Endothelial cell of umbilical vein (primary cell): ENCODE data around the gene TRAIP. TPM values are rescaled to one million over a fixed set of nuclear protein-coding genes. Genes with fewer than 3 reads are reported as not detected.

Source experiments
- BruUV-seq: library from RNA; stranded (reverse); fragments of 400-500 nt; replicated peaks from 2 replicates; lab custom pipeline; 2021; lab: Mats Ljungman, UMichigan
- CTCF ChIA-PET: fragments of 300-600, 350-600 bp; sonication (Branson Sonifier 250); formaldehyde crosslinking; loops from one replicate; lab custom pipeline; 2021; ENCODE audit warnings: antibody characterized with exemption, inconsistent platforms; lab: Charles Lee
- POLR2A ChIA-PET: fragments of 300-600, 350-600 bp; sonication (Branson Sonifier 250); formaldehyde crosslinking; loops from one replicate; lab custom pipeline; 2021; ENCODE audit warnings: antibody characterized with exemption, inconsistent platforms; lab: Charles Lee
- DNase-seq: peaks from one replicate; pipeline ENCODE4 v3.0.0-alpha.2; 2011; ENCODE audit warnings: low read depth, low spot score
- FAIRE-seq: peaks from 2 replicates; lab custom pipeline; 2011; peaks lifted over from hg19 to GRCh38; lab: Jason Lieb, UNC
- H2AFZ ChIP-seq: 2 replicates; pipeline ENCODE4 v1.6.0; 2012; ENCODE audit warnings: low read depth, low read length, control low read depth, inconsistent platforms
- H3K27ac ChIP-seq: 2 replicates; pipeline ENCODE4 v1.5.1; 2011; ENCODE audit warnings: low read depth, mild to moderate bottlenecking, control low read depth, low read length, moderate library complexity; ENCODE audit not compliant: insufficient read depth
- H3K27me3 ChIP-seq, 2 experiments: 2 replicates each; pipeline versions ENCODE4 v1.6.0 to v1.6.1; 2011; ENCODE audit warnings: low read length in 2 of 2, mixed read lengths in 1 of 2; ENCODE audit not compliant: control insufficient read depth in 2 of 2, insufficient read depth in 2 of 2
- H3K36me3 ChIP-seq, 2 experiments: 2 replicates in 1 of 2; 3 replicates in 1 of 2; pipeline ENCODE4 v1.5.1; 2011; ENCODE audit warnings: low read length in 2 of 2, mild to moderate bottlenecking in 1 of 2, moderate library complexity in 1 of 2; ENCODE audit not compliant: control insufficient read depth in 2 of 2, insufficient read depth in 2 of 2; ENCODE audit errors: extremely low read depth in 1 of 2
- H3K4me1 ChIP-seq: 3 replicates; pipeline ENCODE4 v1.5.1; 2011; ENCODE audit warnings: mild to moderate bottlenecking, low read length; ENCODE audit not compliant: control insufficient read depth, insufficient read depth; ENCODE audit errors: extremely low read depth
- H3K4me2 ChIP-seq: 2 replicates; pipeline ENCODE4 v1.6.1; 2011; ENCODE audit warnings: low read length, control low read depth, mixed read lengths; ENCODE audit not compliant: insufficient read depth
- H3K4me3 ChIP-seq, 3 experiments: fragments of 200-600 bp in 1 of 3; sonication (generic), shearing (Covaris generic) in 1 of 3; replicated peaks in 1 of 3; 2 replicates each; pipeline ENCODE4 v1.5.1; 2011 to 2016; ENCODE audit warnings: control low read depth in 3 of 3, low read length in 3 of 3, mild to moderate bottlenecking in 2 of 3, inconsistent platforms in 1 of 3, low read depth in 1 of 3, moderate library complexity in 1 of 3; ENCODE audit not compliant: insufficient read depth in 1 of 3
- H3K79me2 ChIP-seq: 2 replicates; pipeline ENCODE4 v1.6.0; 2012; ENCODE audit warnings: low read length, inconsistent platforms; ENCODE audit not compliant: control insufficient read depth, insufficient read depth
- H3K9ac ChIP-seq: replicated peaks from 2 replicates; pipeline ENCODE3; 2011; ENCODE audit warnings: low read length, control low read depth; ENCODE audit not compliant: insufficient read depth; ENCODE audit errors: extremely low read depth
- H3K9me1 ChIP-seq: replicated peaks from 3 replicates; pipeline ENCODE4 v1.6.0; 2011; ENCODE audit warnings: mild to moderate bottlenecking, low read length; ENCODE audit not compliant: control insufficient read depth, insufficient read depth; ENCODE audit errors: extremely low read depth
- H3K9me3 ChIP-seq: replicated peaks from 2 replicates; pipeline ENCODE4 v1.5.1; 2012; ENCODE audit warnings: low read length, inconsistent platforms; ENCODE audit not compliant: control insufficient read depth, insufficient read depth
- H4K20me1 ChIP-seq: replicated peaks from 2 replicates; pipeline ENCODE3; 2011; ENCODE audit warnings: mild to moderate bottlenecking, low read length; ENCODE audit not compliant: control insufficient read depth, insufficient read depth; ENCODE audit errors: extremely low read depth
- CTCF ChIP-seq, 2 donors: IDR thresholded peaks; 1 replicate in 1 of 2; 2 replicates in 1 of 2; pipeline ENCODE4 v1.5.1; 2011; ENCODE audit warnings: low read length in 2 of 2, mild to moderate bottlenecking in 2 of 2, moderate library complexity in 2 of 2, control low read depth in 1 of 2, inconsistent platforms in 1 of 2, low read depth in 1 of 2; ENCODE audit not compliant: insufficient read depth in 1 of 2; ENCODE audit errors: extremely low read depth in 1 of 2
- EZH2 ChIP-seq: IDR thresholded peaks from 2 replicates; pipeline ENCODE4 v1.6.1; 2012; ENCODE audit warnings: borderline replicate concordance, low read depth, mild to moderate bottlenecking, moderate library complexity, low read length, inconsistent platforms; ENCODE audit not compliant: severe bottlenecking
- FOS ChIP-seq: IDR thresholded peaks from 2 replicates; pipeline ENCODE4 v1.6.1; 2011; ENCODE audit warnings: mild to moderate bottlenecking, low read length, moderate library complexity, borderline replicate concordance; ENCODE audit not compliant: insufficient read depth
- GATA2 ChIP-seq: IDR thresholded peaks from 2 replicates; pipeline ENCODE4 v1.7.0; 2011; ENCODE audit warnings: low read depth, mild to moderate bottlenecking, moderate library complexity, mixed read lengths, low read length; ENCODE audit not compliant: insufficient read length, insufficient read depth
- JUN ChIP-seq: IDR thresholded peaks from 2 replicates; pipeline ENCODE4 v1.6.1; 2011; ENCODE audit warnings: borderline replicate concordance, low read depth; ENCODE audit not compliant: insufficient read length, insufficient read depth
- MAX ChIP-seq: IDR thresholded peaks from 2 replicates; pipeline ENCODE4 v1.6.1; 2011; ENCODE audit not compliant: insufficient read depth, insufficient read length
- MYC ChIP-seq: IDR thresholded peaks from one replicate; pipeline ENCODE4 v1.6.1; 2011; ENCODE audit warnings: mild to moderate bottlenecking, low read depth, low read length
- POLR2A ChIP-seq: IDR thresholded peaks from 2 replicates; pipeline ENCODE4 v1.6.1; 2012; ENCODE audit warnings: low read depth, mild to moderate bottlenecking, control low read depth, low read length
- POLR2AphosphoS5 ChIP-seq: IDR thresholded peaks from 2 replicates; pipeline ENCODE4 v1.6.1; 2012; ENCODE audit warnings: low read depth, mild to moderate bottlenecking, control low read depth, low read length, moderate library complexity; ENCODE audit not compliant: insufficient read depth
- dilution Hi-C: fragments of 300-500 bp; cut with MboI; formaldehyde crosslinking; loops from one replicate; pipeline ENCODE4 v1.15.0; 2019; ENCODE audit warnings: low sequenced_read_pairs; ENCODE audit not compliant: extremely low pct_ligation_motif_present
- intact Hi-C: fragments of 100-400 bp; cut with micrococcal nuclease; formaldehyde crosslinking; loops from one replicate; pipeline ENCODE4 v1.10.0; 2022
- polyA plus RNA-seq, 4 experiments: library from polyadenylated mRNA; depleted of rRNA in 3 of 4; stranded (reverse) in 3 of 4; unstranded in 1 of 4; fragments of >200 nt; gene quantifications; 2 replicates each; pipeline versions ENCODE4 v1.2.1 to v1.2.3, GENCODE V29; 2011 to 2012; ENCODE audit warnings: missing spikeins in 1 of 4
- total RNA-seq: library from RNA; stranded (reverse); gene quantifications from 2 replicates; pipeline ENCODE4 v1.2.3, GENCODE V29; 2021

TRAIP gene
- total and polyA plus RNA-seq, 2 donors (not counting 3 experiments of a cell fraction or from before 2014, with no cell fraction given): 9.5 to 13.4 TPM

GRCh38 chr3:49805367-49805782, 51.0 kb downstream of the TRAIP start:
- FAIRE-seq (peak; percentile 91), DNase-seq (peak; percentile 93)
- Histone ChIP-seq H3K9ac (peak overlapping the region; percentile 75), H3K4me2 (peak overlapping the region; percentile 28), H3K4me1 (peaks cover 39% of the 10 kb centered on the region), H3K27ac (peak overlapping the region; percentile 86), H3K36me3 (peaks cover 0 to 5% of the 10 kb centered on the region in 2 experiments), H3K9me1 (no peaks in the 10 kb centered on the region), H2AFZ (no peak overlapping the region), H3K4me3 (peak overlapping the region in 2 of 3 experiments; percentile 31 to 86), H4K20me1 (no peaks in the 10 kb centered on the region), H3K27me3 (no peaks in the 10 kb centered on the region), H3K79me2 (no peaks in the 10 kb centered on the region), H3K9me3 (no peaks in the 10 kb centered on the region)
- no TSS peak for BruUV-seq
- ChIA-PET CTCF (interaction anchor here (0.7 to 12.4 kb wide), 10 partner anchors 8 to 135 kb away, joined by 3 to 545 read pairs (median 8); partner anchors contain the start of genes MON1A, RBM6 and UBA7), POLR2A (interaction anchor here (1.2 to 1.9 kb wide), 3 partner anchors 8 to 34 kb away, joined by 4 to 8 read pairs (median 7); partner anchors contain the start of gene UBA7)
- dilution Hi-C loops (no loop called here), intact Hi-C loops (loop anchor here (1.0 to 5.0 kb wide), 2 partner anchors 8 to 362 kb away; partner anchors contain the start of gene UBA7)
- TF ChIP-seq GATA2: no peak
- TF ChIP-seq POLR2AphosphoS5: peak; percentile 63
- no peak for TF ChIP-seq MAX

GRCh38 chr3:49804141-49805041, 52.0 kb downstream of the TRAIP start:
- Histone ChIP-seq H3K9me3 (no peaks in the 10 kb centered on the region), H4K20me1 (no peaks in the 10 kb centered on the region), H3K9me1 (no peaks in the 10 kb centered on the region), H3K27me3 (no peaks in the 10 kb centered on the region), H3K27ac (peak overlapping the region; percentile 86), H3K79me2 (no peaks in the 10 kb centered on the region), H3K4me3 (peak overlapping the region in 2 of 3 experiments; percentile 76 to 86), H3K4me1 (peaks cover 39% of the 10 kb centered on the region), H3K9ac (no peak overlapping the region), H2AFZ (no peak overlapping the region), H3K4me2 (peak overlapping the region; percentile 50), H3K36me3 (peaks cover 0 to 4% of the 10 kb centered on the region in 2 experiments)
- DNase-seq: peak; percentile 54
- POLR2A ChIA-PET: interaction anchor here (1.2 to 1.9 kb wide), 3 partner anchors 9 to 35 kb away, joined by 7 to 15 read pairs (median 8); partner anchors contain the start of gene UBA7
- BruUV-seq: no TSS peak
- TF ChIP-seq POLR2A: no peak
- TF ChIP-seq CTCF (IDR thresholded peaks at IDR 0.05; ENCODE audit: extremely low read depth in 1 of 2, insufficient read depth in 1 of 2, low read depth in 1 of 2, low read length in 2 of 2): no peak
- no peak for TF ChIP-seq MYC
- no peak for TF ChIP-seq JUN
- TF ChIP-seq POLR2AphosphoS5: no peak
- no peak for TF ChIP-seq GATA2
- TF ChIP-seq MAX: no peak
- no peak for TF ChIP-seq EZH2
- no peak for TF ChIP-seq FOS
- dilution Hi-C loops: no loop called here
- peak; percentile 71 for FAIRE-seq
- intact Hi-C loops: loop anchor here (1.0 to 5.0 kb wide), 4 partner anchors 9 to 363 kb away; partner anchors contain the start of genes RBM5 and UBA7
- CTCF ChIA-PET: interaction anchor here (0.7 to 12.4 kb wide), 14 partner anchors 9 to 265 kb away, joined by 3 to 545 read pairs (median 10); partner anchors contain the start of genes IP6K1, MON1A and UBA7
